Dedifferentiated amniotic fluid mesenchymal stem cell (primary cell): ENCODE measurements around the gene PHF13.

ENCODE experiments used
- DNase-seq: peaks from one replicate; pipeline ENCODE4 v3.0.0-alpha.2; 2016; ENCODE audit errors: extremely low spot score

PHF13 gene

GRCh38 chr1:6601923-6602668 is 11.4 kb upstream of the PHF13 start:
- no peak for DNase-seq

GRCh38 chr1:6602669-6603237 is 10.8 kb upstream of the PHF13 start, which contains the start of gene KLHL21:
Gene KLHL21, minus strand, starts transcription at chr1:6602869. Its CDS starts 52 bp downstream, at chr1:6602817.
- DNase-seq, result peak; percentile 69

- DNase-seq, result no peak
Observed at GRCh38 chr1:6603238-6603914, 10.2 kb upstream of the PHF13 start.

GRCh38 chr1:6603915-6604558 is 9.5 kb upstream of the PHF13 start:
- DNase-seq, result no peak

- no peak for DNase-seq
Observed at GRCh38 chr1:6612641-6613360, 730 bp upstream of the PHF13 start.

- no peak for DNase-seq
Observed at GRCh38 chr1:6614019-6614928, 743 bp downstream of the PHF13 start.

- no peak for DNase-seq
Observed at GRCh38 chr1:6614929-6615785, 1.6 kb downstream of the PHF13 start.

GRCh38 chr1:6619045-6619444 is 5.5 kb downstream of the PHF13 start:
- DNase-seq, result no peak

- DNase-seq, result no peak
Observed at GRCh38 chr1:6621429-6622391, 8.2 kb downstream of the PHF13 start.

- DNase-seq, result no peak
Observed at GRCh38 chr1:6622396-6623152, 9.0 kb downstream of the PHF13 start.

GRCh38 chr1:6623269-6623965 is 9.9 kb downstream of the PHF13 start:
- DNase-seq, result no peak

GRCh38 chr1:6624710-6625583 is 11.4 kb downstream of the PHF13 start, which contains the start of gene THAP3:
Gene THAP3, plus strand, starts transcription at chr1:6624868. Its CDS starts 351 bp downstream, at chr1:6625219.
- peak; percentile 71 for DNase-seq

GRCh38 chr1:6625584-6626149 is 12.1 kb downstream of the PHF13 start:
- peak; percentile 60 for DNase-seq

- DNase-seq, result no peak
Observed at GRCh38 chr1:6627031-6627430, 13.5 kb downstream of the PHF13 start.

- no peak for DNase-seq
Observed at GRCh38 chr1:6627841-6628545, 14.5 kb downstream of the PHF13 start.
